Measurements from ENCODE around the gene GSTT2.

DNA sequence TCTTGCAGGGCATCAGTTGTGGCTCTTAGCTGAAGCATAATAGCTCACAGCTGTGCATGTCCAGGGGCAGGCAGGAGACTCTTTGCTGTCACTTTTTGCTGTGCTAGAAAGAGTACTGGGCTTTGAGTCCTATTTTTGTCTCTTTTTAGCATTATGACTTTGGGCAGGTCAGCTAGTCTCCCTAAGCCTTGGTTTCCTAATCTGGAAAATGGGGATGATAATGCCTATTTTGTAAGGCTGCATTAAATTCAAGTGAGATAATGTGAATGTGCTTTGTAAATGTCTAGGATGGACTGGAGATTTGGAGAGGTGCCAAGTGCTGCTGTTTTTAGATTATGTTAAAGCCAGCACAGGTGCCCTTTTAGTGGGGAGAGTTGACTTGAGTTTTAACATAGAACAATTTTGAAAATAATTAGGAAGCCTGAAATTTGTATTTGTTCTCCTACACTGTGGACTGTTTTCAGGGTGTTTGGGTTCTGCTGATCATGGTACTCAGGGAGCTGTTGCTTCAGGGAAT is 50.3 kb downstream of the GSTT2 start:
- no peak for TF ChIP-seq ZFP30 (CRISPR knock-in tag; IDR thresholded peaks at IDR 0.05)
- TF ChIP-seq TCF4 (CRISPR knock-in tag; IDR thresholded peaks at IDR 0.05; ENCODE audit: borderline replicate concordance) = no peak
- TF ChIP-seq ZNF8 (CRISPR knock-in tag; IDR thresholded peaks at IDR 0.05) = no peak
- TF ChIP-seq ZNF565 (CRISPR knock-in tag; conservative IDR thresholded peaks at IDR 0.05; ENCODE audit: low read depth) = no peak
- no peak for TF ChIP-seq ARNTL (CRISPR knock-in tag; IDR thresholded peaks at IDR 0.05; ENCODE audit: borderline replicate concordance, low read depth)
- no peak for TF ChIP-seq TOX (CRISPR knock-in tag; IDR thresholded peaks at IDR 0.05; ENCODE audit: borderline replicate concordance)
- TF ChIP-seq, protein P1, sequence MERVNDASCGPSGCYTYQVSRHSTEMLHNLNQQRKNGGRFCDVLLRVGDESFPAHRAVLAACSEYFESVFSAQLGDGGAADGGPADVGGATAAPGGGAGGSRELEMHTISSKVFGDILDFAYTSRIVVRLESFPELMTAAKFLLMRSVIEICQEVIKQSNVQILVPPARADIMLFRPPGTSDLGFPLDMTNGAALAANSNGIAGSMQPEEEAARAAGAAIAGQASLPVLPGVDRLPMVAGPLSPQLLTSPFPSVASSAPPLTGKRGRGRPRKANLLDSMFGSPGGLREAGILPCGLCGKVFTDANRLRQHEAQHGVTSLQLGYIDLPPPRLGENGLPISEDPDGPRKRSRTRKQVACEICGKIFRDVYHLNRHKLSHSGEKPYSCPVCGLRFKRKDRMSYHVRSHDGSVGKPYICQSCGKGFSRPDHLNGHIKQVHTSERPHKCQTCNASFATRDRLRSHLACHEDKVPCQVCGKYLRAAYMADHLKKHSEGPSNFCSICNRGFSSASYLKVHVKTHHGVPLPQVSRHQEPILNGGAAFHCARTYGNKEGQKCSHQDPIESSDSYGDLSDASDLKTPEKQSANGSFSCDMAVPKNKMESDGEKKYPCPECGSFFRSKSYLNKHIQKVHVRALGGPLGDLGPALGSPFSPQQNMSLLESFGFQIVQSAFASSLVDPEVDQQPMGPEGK (CRISPR knock-in tag; IDR thresholded peaks at IDR 0.05; ENCODE audit: borderline replicate concordance) = no peak
